NT2/D1 (cell line): ENCODE measurements around the gene PLCH1.

Source experiments
- SUZ12 ChIP-seq: IDR thresholded peaks from 2 replicates; pipeline ENCODE4 v1.6.1; 2011; ENCODE audit not compliant: insufficient read length, insufficient read depth; ENCODE audit errors: extremely low read depth
- YY1 ChIP-seq: IDR thresholded peaks from 2 replicates; pipeline ENCODE4 v1.6.1; 2011; ENCODE audit not compliant: insufficient read length, insufficient read depth
- ZNF274 ChIP-seq: IDR thresholded peaks from 2 replicates; pipeline ENCODE4 v1.6.1; 2011; ENCODE audit warnings: mild to moderate bottlenecking, low read depth, low read length

- TF ChIP-seq YY1 (no peak), ZNF274 (no peak), SUZ12 (no peak)
These were observed 232.6 kb downstream of the PLCH1 start for GRCh38 chr3:155512175-155512866.
